HUES64 (cell line): ENCODE measurements around the gene GAP43.

Source experiments
- H3K27ac ChIP-seq: 2 replicates; pipeline ENCODE4 v1.7.0; 2013; ENCODE audit warnings: low read depth, low read length, inconsistent platforms
- H3K27me3 ChIP-seq: 2 replicates; pipeline ENCODE4 v1.6.1; 2013; ENCODE audit warnings: mild to moderate bottlenecking, low read length; ENCODE audit not compliant: insufficient read depth
- H3K36me3 ChIP-seq: 2 replicates; pipeline ENCODE4 v1.6.1; 2013; ENCODE audit warnings: mild to moderate bottlenecking, low read length; ENCODE audit not compliant: insufficient read depth
- H3K4me1 ChIP-seq: 2 replicates; pipeline ENCODE4 v1.6.1; 2013; ENCODE audit warnings: mild to moderate bottlenecking, low read length, moderate library complexity; ENCODE audit not compliant: insufficient read depth
- H3K4me3 ChIP-seq: 2 replicates; pipeline ENCODE4 v1.5.1; 2013; ENCODE audit warnings: mild to moderate bottlenecking, low read length, moderate library complexity
- H3K9ac ChIP-seq: 2 replicates; pipeline ENCODE4 v1.6.1; 2013; ENCODE audit warnings: mild to moderate bottlenecking, low read depth, low read length
- H3K9me3 ChIP-seq: 2 replicates; pipeline ENCODE4 v1.6.1; 2013; ENCODE audit warnings: low read depth, low read length; ENCODE audit not compliant: insufficient read depth
- WGBS: fragments of 150-250, 120-280 bp; methylation state at CpG from one replicate; pipeline ENCODE4 v1.1.7; 2013; ENCODE audit warnings: missing lambda C conversion rate; 5-methylcytosine and 5-hydroxymethylcytosine counted together

GAP43 gene

DNA sequence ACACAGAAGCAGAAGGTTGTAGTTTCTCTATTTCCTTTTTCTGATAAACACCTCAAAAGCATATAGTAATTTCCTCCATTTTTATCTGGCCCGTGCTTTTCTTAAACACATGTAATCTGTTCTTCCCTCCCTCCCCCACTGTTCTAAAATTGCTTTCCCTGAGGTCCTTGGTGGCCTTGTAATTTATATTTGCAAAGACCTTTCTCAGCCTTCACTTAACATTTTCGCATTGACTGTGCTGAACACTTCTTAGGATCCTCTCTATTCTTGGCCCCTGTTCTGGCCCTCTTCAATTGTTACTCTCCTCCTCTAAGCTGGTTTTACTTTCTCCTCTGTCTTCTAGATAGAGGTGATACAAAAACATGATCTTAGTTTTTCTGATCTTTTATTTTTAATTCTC, 28.3 kb downstream of the GAP43 start:
- Histone ChIP-seq H3K4me3 (no peak overlapping the region), H3K9me3 (no peaks in the 10 kb centered on the region)
- 97% methylated on average over 2 of the region's 2 CpGs for WGBS

DNA sequence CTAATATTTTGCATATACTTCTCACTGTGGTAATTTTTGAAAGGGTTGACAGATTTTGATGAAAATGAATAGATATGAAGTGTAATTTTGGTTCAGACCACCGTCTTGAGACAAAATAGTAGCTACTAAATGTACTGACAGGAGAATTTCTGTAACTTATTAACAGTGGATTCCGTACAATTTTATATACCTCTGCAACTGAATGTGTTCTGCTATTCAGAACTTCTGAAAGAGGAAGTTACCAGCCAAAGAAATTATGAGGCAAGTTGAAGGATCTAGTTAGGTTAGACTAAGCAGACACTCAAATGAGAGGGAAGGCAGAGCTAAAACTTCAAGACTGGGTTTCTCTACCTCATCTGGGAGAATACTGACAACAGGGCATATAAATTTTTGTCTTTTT, 29.4 kb downstream of the GAP43 start:
- Histone ChIP-seq H3K27me3 (no peaks in the 10 kb centered on the region), H3K27ac (no peak overlapping the region), H3K4me1 (peaks cover 24% of the 10 kb centered on the region), H3K36me3 (no peaks in the 10 kb centered on the region), H3K4me3 (no peak overlapping the region), H3K9me3 (no peaks in the 10 kb centered on the region), H3K9ac (no peak overlapping the region)
- 91% methylated on average over 2 of the region's 2 CpGs for WGBS

More for the DNA sequence above, 28.3 kb downstream of the GAP43 start:
- Histone ChIP-seq H3K9ac (no peak overlapping the region), H3K4me1 (peaks cover 15% of the 10 kb centered on the region; the same call in 1 of the 2 replicates), H3K36me3 (no peaks in the 10 kb centered on the region), H3K27ac (no peak overlapping the region), H3K27me3 (no peaks in the 10 kb centered on the region)

DNA sequence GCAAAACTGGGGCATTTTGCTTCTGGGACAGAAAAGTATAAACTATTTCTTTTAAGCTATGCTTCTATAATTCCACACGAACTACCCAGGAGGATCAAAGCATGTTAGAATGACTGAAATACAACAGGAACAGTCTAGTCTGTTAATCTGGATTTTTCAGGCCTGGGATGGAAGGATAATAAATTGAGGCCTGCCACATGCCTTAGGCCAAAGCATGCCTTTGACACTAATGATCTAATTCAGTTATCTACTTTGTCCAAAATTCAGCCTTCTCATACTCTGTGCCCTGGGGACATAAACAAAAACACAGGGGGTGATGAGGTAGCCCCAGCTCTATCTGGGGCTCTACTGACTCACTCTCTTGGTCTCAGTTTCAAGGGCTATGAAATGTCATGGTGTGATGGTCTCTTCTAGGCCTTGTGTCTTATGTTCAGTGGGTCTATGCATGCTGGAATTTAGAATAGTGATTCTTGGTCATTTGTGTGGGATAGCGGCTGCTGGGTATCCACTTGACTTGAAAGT, 32.5 kb downstream of the GAP43 start:
- H3K4me3 ChIP-seq = no peak overlapping the region
- no peaks in the 10 kb centered on the region for H3K9me3 ChIP-seq
- 92% methylated on average over 2 of the region's 2 CpGs for WGBS

DNA sequence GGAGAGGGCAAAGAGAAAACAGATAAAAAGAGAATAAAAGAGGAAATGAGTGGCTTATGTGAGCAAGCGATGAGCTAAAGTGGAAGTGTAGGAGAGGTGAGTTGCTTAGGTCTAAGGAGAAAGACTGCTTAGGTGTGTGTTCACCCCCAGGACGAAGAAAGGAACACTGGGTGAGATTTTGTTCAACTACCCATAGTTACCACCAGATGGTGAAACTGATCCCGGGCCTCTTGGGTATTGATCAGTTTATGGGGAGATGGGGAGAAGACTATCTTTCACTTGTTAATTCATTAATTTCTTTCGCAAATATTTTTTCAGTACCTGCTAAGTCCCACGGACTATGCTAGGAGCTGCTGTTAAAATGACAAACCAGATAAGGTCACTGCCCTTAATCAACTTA, 33.9 kb downstream of the GAP43 start:
- no peaks in the 10 kb centered on the region for H3K9me3 ChIP-seq
- no peaks in the 10 kb centered on the region for H3K27me3 ChIP-seq
- H3K9ac ChIP-seq = no peak overlapping the region
- H3K4me1 ChIP-seq = peaks cover 46% of the 10 kb centered on the region
- H3K36me3 ChIP-seq = no peaks in the 10 kb centered on the region
- no peak overlapping the region for H3K4me3 ChIP-seq
- 87% methylated on average over 4 of the region's 5 CpGs for WGBS
- H3K27ac ChIP-seq = no peak overlapping the region; the same call in 1 of the 2 replicates

More for the DNA sequence above, 32.5 kb downstream of the GAP43 start:
- H3K27ac ChIP-seq = no peak overlapping the region
- H3K9ac ChIP-seq = no peak overlapping the region
- H3K4me1 ChIP-seq = peaks cover 46% of the 10 kb centered on the region
- H3K36me3 ChIP-seq = no peaks in the 10 kb centered on the region
- no peaks in the 10 kb centered on the region for H3K27me3 ChIP-seq

DNA sequence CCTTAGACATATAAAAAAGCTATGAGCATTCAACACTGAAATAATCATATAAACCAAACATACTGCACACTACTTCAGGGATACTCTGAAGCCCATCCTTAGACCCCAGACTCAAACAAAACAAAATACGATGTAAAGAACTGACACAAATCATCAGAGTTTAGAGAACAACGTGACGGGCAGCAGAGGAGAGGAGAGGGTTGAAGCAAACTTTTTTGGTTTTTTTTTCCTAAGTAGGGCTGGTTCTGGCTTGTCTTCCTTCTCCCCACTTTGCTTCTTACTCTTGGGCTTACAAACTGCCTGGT, 34.7 kb downstream of the GAP43 start:
- Histone ChIP-seq H3K9ac (peak overlapping the region; percentile 94), H3K4me1 (peaks cover 46% of the 10 kb centered on the region), H3K4me3 (peak overlapping the region; percentile 65), H3K9me3 (no peaks in the 10 kb centered on the region), H3K27me3 (no peaks in the 10 kb centered on the region), H3K27ac (peak overlapping the region; percentile 97), H3K36me3 (no peaks in the 10 kb centered on the region)
- WGBS = 50% methylated on average over 1 of the region's 3 CpGs

DNA sequence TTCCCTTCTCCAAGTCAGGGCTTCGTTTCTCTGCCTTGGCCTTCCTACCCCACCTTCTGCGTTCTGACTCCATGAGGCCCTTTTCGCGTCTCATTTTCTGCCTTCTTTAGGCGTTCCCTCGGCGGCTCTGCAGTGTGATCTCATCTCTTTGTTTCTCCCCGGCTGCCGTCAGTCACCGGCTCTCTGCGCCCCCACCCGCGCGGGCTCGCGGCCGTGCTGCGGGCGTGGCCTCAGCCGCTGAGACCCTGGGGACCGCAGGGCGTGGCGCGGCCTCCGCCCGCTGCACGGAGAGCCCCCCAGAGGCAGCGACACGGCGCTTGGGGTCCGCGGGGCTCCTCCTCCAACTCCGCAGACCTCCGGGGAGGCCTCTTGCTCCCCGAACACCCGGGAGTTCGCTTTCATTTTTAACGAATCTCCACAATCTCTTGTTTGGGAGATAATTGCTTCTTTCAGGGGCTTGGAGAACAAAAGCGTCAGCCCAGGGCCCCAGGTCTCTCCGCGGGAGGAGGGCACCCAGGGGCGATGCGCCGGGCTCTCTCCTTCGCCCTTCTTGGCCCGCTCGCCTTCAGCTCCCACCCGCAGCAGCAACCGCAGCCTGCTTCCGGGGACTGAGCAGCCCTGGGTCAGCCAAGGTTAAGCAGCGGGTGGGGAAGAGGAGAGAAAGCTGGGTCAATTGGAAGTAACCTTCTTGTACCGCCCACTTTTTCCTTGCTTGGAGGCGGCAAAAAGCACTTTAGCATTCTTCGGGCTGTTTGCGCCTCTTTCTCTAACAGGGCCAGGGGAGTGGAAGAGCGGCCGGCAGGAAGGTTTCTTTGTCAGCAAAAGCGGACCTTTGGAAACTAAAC, 35.2 kb downstream of the GAP43 start:
- Histone ChIP-seq H3K27me3 (no peaks in the 10 kb centered on the region), H3K9ac (peak overlapping the region; percentile 94), H3K36me3 (no peaks in the 10 kb centered on the region), H3K9me3 (no peaks in the 10 kb centered on the region), H3K4me1 (peaks cover 46% of the 10 kb centered on the region), H3K27ac (peak overlapping the region; percentile 97), H3K4me3 (peak overlapping the region; percentile 65)
- WGBS = 1% methylated on average over 58 of the region's 58 CpGs

DNA sequence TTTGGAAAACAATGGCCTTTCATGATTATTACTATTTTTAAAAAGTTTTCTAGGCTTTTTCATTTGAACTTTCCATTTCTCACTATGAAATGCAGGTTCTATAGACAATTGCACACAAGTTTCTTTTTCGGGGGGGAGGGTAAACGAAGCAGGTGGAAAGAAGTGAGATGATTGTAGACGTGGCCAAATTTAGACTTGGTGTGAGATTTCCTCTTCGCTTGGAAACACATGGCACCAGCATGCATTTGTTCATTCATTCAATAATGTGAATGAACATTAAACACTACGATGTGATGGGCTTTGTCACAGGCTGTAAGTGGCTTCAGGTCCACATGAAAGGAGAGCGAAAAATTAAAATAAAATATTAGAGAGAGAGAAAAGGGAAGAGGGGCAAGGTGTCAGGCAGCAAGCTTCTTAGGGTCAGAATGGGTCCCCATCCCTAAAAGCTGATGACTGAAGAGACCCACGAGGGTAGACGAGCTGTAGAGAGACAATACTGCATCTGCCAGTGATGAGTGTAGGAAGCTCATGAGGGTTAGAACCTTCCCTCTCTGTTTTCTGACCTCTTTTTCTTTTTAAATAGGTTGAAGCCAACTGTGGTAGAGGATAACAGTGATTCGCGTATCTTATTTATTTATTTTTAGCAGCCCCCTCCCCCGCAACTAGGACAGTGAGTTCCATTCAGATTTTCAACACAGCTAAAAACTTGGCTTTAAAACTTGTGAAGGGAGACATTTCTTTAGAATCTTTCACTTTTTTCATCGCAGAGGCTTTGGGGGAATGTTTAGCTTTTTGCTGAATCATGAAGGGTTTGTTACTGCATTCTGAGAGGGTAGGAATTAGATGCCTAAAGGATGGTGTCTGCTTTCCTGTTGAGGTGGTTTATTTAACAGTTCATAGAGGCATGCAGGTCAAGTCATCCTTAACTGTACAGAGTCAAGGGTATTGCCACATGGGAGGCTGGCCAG, 36.2 kb downstream of the GAP43 start:
- Histone ChIP-seq H3K9ac (peak overlapping the region; percentile 94), H3K27ac (peak overlapping the region; percentile 97)

DNA sequence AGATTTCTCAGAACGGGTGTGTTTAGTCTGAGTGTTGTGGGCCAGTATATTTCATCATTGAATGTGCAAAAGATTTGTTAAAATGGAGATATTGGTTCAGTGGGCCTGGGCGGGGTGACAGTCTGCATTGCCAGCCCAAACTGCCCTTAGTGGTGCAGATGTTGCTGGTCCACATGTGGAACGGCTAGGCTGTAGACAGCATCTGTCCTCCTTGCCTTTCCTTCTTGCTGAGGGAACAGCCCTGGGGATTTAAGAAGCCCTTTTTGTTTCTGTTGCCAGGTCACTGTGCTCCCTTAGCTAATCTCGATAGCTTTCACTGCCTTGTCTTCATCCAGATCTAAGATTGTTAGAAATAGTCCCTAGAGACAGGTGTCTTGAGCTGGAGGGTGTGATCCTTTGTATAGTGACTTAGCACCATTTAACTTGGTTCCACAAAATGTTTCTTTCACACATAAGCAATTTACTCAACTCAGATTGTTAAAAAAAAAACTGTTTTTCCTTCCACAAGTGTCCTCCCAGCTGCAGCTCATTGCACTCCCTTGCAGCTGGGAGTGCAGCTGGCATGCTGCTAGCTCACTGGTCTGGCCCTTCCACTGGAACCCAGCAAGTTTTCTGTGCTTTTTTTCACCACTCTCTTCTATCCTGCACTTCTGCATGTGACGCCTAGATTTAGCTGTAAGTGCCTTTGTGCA, 37.5 kb downstream of the GAP43 start:
- Histone ChIP-seq H3K4me1 (peaks cover 35% of the 10 kb centered on the region), H3K9ac (no peak overlapping the region), H3K27me3 (no peaks in the 10 kb centered on the region), H3K4me3 (no peak overlapping the region), H3K27ac (no peak overlapping the region), H3K9me3 (no peaks in the 10 kb centered on the region), H3K36me3 (no peaks in the 10 kb centered on the region)
- WGBS = 89% methylated on average over 5 of the region's 5 CpGs

More for the DNA sequence above, 36.2 kb downstream of the GAP43 start:
- WGBS = 81% methylated on average over 10 of the region's 12 CpGs
- Histone ChIP-seq H3K27me3 (no peaks in the 10 kb centered on the region), H3K9me3 (no peaks in the 10 kb centered on the region), H3K4me1 (peaks cover 40% of the 10 kb centered on the region), H3K36me3 (no peaks in the 10 kb centered on the region), H3K4me3 (peak overlapping the region; percentile 65)

DNA sequence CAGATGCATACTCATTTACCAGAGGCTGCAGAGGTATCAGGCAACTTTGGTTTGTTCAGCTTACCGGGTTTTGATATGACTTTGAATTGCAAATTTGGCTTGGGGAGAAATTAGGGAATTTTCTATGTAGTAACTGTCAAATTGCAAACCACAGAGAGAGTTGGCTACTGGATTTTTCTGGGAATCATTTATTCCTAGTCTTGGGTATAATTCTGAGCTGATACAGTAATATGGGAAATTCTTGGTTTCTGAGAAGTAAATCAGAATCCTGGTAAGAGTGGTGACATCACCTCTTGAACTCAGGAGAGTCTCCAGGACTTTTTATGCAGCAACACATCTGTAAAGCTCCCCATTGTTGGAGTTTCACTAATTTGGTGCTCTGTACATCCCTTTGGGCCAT, 39.0 kb downstream of the GAP43 start:
- Histone ChIP-seq H3K27me3 (no peaks in the 10 kb centered on the region), H3K27ac (no peak overlapping the region), H3K4me3 (no peak overlapping the region), H3K9me3 (no peaks in the 10 kb centered on the region), H3K9ac (no peak overlapping the region), H3K36me3 (no peaks in the 10 kb centered on the region), H3K4me1 (peaks cover 36% of the 10 kb centered on the region)
- WGBS = 82% methylated on average over 1 of the region's 1 CpG

DNA sequence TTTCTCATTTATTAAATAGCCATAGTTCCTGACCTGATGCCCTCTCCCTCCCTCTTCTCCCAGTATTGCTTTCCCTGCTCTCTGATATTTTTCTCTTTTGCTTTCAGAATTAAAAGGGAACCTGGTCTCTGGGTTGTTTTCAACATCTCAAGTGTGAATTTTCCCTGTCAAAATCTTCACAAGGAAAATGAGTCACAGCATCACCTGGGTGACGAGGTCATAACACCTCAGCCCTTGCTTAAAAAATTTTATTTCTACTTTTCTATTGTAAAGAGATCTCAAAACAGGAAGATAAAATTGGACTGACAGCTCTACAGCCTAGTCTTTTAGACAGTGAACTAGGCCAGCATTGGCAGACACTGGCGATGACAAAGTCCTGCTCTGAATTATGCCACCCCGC, 40.1 kb downstream of the GAP43 start:
- 84% methylated on average over 3 of the region's 3 CpGs for WGBS
- no peak overlapping the region for H3K27ac ChIP-seq
- H3K4me3 ChIP-seq = no peak overlapping the region
- H3K36me3 ChIP-seq = no peaks in the 10 kb centered on the region
- peaks cover 33% of the 10 kb centered on the region for H3K4me1 ChIP-seq
- H3K9ac ChIP-seq = no peak overlapping the region
- H3K27me3 ChIP-seq = no peaks in the 10 kb centered on the region
- no peaks in the 10 kb centered on the region for H3K9me3 ChIP-seq
